ENCODE measurements around the gene COPS6.

The COPS6 gene

GRCh38 chr7:100106633-100107032 lies 17.9 kb downstream of the COPS6 start:
- TF ChIP-seq USF1 (IDR thresholded peaks at IDR 0.05) = no peak
- no peak for TF ChIP-seq ZBTB7A (IDR thresholded peaks at IDR 0.05; ENCODE audit: low read depth)
- TF ChIP-seq NFIC (IDR thresholded peaks at IDR 0.05) = no peak
- no peak for TF ChIP-seq CREB1 (IDR thresholded peaks at IDR 0.05; ENCODE audit: low read depth)
- TF ChIP-seq, protein P1, sequence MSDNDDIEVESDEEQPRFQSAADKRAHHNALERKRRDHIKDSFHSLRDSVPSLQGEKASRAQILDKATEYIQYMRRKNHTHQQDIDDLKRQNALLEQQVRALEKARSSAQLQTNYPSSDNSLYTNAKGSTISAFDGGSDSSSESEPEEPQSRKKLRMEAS (IDR thresholded peaks at IDR 0.05) = no peak
- TF ChIP-seq RAD21 (IDR thresholded peaks at IDR 0.05; ENCODE audit: low read depth) = no peak
- no peak for TF ChIP-seq YY1 (IDR thresholded peaks at IDR 0.05; ENCODE audit: low read depth)
- TF ChIP-seq EGR1 (IDR thresholded peaks at IDR 0.05) = no peak
- no peak for TF ChIP-seq TEAD4 (IDR thresholded peaks at IDR 0.05)
- no peak for TF ChIP-seq TAF1 (IDR thresholded peaks at IDR 0.05; ENCODE audit: low read depth)
- no peak for TF ChIP-seq FOXM1 (IDR thresholded peaks at IDR 0.05; ENCODE audit: borderline replicate concordance, low read depth)
- no peak for TF ChIP-seq TCF12 (IDR thresholded peaks at IDR 0.05; ENCODE audit: low read depth)
- no peak for TF ChIP-seq EP300 (IDR thresholded peaks at IDR 0.05; ENCODE audit: borderline replicate concordance)
- no peak for TF ChIP-seq CEBPB (IDR thresholded peaks at IDR 0.05)
- TF ChIP-seq, protein P2, sequence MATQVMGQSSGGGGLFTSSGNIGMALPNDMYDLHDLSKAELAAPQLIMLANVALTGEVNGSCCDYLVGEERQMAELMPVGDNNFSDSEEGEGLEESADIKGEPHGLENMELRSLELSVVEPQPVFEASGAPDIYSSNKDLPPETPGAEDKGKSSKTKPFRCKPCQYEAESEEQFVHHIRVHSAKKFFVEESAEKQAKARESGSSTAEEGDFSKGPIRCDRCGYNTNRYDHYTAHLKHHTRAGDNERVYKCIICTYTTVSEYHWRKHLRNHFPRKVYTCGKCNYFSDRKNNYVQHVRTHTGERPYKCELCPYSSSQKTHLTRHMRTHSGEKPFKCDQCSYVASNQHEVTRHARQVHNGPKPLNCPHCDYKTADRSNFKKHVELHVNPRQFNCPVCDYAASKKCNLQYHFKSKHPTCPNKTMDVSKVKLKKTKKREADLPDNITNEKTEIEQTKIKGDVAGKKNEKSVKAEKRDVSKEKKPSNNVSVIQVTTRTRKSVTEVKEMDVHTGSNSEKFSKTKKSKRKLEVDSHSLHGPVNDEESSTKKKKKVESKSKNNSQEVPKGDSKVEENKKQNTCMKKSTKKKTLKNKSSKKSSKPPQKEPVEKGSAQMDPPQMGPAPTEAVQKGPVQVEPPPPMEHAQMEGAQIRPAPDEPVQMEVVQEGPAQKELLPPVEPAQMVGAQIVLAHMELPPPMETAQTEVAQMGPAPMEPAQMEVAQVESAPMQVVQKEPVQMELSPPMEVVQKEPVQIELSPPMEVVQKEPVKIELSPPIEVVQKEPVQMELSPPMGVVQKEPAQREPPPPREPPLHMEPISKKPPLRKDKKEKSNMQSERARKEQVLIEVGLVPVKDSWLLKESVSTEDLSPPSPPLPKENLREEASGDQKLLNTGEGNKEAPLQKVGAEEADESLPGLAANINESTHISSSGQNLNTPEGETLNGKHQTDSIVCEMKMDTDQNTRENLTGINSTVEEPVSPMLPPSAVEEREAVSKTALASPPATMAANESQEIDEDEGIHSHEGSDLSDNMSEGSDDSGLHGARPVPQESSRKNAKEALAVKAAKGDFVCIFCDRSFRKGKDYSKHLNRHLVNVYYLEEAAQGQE (IDR thresholded peaks at IDR 0.05; ENCODE audit: low read depth) = no peak

DNA sequence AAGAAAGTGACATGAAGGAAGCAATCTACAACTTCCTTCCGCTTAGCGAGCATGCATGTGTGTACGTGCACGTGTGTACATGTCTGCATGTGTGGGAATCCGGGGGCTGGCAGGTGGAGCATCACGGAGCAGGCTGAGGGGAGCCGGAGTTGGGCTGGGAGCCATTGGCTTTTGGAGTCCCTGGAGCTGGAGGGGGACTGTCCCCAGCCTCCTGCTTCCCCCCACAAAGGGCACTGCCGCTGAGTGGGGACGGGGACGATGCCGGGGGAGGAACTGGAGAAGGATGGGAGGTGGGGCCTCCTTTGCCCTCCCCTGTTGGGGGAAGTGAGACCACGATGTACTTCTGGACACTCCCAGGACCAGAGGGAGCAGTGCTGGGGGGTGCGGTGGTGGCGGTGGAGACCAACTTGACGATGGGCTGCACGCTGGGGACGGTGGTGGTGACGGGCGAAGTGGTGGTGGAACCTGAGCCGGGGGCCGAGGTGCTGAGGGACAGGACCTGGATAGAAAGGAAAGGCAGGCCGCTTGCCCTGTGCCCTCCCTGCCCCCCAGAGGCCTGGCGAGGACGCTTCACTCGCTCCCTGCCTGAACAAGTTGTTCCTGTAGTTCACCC lies 18.5 kb downstream of the COPS6 start:
- no peak for TF ChIP-seq TEAD4 (IDR thresholded peaks at IDR 0.05)
- TF ChIP-seq, protein P1 (IDR thresholded peaks at IDR 0.05) = no peak
- no peak for TF ChIP-seq NFIC (IDR thresholded peaks at IDR 0.05)
- TF ChIP-seq ZBTB7A (IDR thresholded peaks at IDR 0.05; ENCODE audit: low read depth) = no peak
- TF ChIP-seq USF1 (IDR thresholded peaks at IDR 0.05) = no peak
- no peak for TF ChIP-seq RAD21 (IDR thresholded peaks at IDR 0.05; ENCODE audit: low read depth)
- no peak for TF ChIP-seq EP300 (IDR thresholded peaks at IDR 0.05; ENCODE audit: borderline replicate concordance)
- no peak for TF ChIP-seq TCF12 (IDR thresholded peaks at IDR 0.05; ENCODE audit: low read depth)
- TF ChIP-seq FOXM1 (IDR thresholded peaks at IDR 0.05; ENCODE audit: borderline replicate concordance, low read depth) = no peak
- no peak for TF ChIP-seq CEBPB (IDR thresholded peaks at IDR 0.05)

DNA sequence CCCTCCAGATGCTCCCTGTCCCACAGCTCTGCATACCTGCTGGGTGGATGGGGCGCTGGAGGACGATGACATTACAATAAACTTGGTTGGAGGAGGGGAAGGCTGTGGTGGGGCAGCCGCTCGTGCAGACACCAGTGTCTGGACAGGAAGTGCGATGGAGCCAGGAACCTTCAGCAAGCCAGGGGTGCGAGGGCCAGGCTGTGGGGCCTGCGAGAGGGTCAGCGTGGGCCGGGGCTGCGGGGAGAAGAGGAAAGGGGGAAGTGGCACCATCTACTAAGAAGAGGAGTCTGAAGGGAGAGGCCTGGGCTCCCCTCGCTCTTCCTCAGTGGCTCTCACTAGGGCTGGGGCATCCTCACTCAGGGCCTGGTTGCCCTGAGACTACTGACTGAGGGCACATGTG lies 19.1 kb downstream of the COPS6 start:
- TF ChIP-seq TCF12 (IDR thresholded peaks at IDR 0.05; ENCODE audit: low read depth) = no peak
- no peak for TF ChIP-seq YY1 (IDR thresholded peaks at IDR 0.05; ENCODE audit: low read depth)
- TF ChIP-seq ZBTB7A (IDR thresholded peaks at IDR 0.05; ENCODE audit: low read depth) = no peak
- TF ChIP-seq EP300 (IDR thresholded peaks at IDR 0.05; ENCODE audit: borderline replicate concordance) = no peak
- no peak for TF ChIP-seq NFIC (IDR thresholded peaks at IDR 0.05)
- no peak for TF ChIP-seq RAD21 (IDR thresholded peaks at IDR 0.05; ENCODE audit: low read depth)
- TF ChIP-seq FOXM1 (IDR thresholded peaks at IDR 0.05; ENCODE audit: borderline replicate concordance, low read depth) = no peak
- TF ChIP-seq CEBPB (IDR thresholded peaks at IDR 0.05) = no peak
- no peak for TF ChIP-seq TEAD4 (IDR thresholded peaks at IDR 0.05)
- TF ChIP-seq, protein P1 (IDR thresholded peaks at IDR 0.05) = no peak
- TF ChIP-seq, protein P2 (IDR thresholded peaks at IDR 0.05; ENCODE audit: low read depth) = no peak
- no peak for TF ChIP-seq TAF1 (IDR thresholded peaks at IDR 0.05; ENCODE audit: low read depth)
- TF ChIP-seq CREB1 (IDR thresholded peaks at IDR 0.05; ENCODE audit: low read depth) = no peak
- TF ChIP-seq EGR1 (IDR thresholded peaks at IDR 0.05) = no peak
- TF ChIP-seq USF1 (IDR thresholded peaks at IDR 0.05) = no peak

DNA sequence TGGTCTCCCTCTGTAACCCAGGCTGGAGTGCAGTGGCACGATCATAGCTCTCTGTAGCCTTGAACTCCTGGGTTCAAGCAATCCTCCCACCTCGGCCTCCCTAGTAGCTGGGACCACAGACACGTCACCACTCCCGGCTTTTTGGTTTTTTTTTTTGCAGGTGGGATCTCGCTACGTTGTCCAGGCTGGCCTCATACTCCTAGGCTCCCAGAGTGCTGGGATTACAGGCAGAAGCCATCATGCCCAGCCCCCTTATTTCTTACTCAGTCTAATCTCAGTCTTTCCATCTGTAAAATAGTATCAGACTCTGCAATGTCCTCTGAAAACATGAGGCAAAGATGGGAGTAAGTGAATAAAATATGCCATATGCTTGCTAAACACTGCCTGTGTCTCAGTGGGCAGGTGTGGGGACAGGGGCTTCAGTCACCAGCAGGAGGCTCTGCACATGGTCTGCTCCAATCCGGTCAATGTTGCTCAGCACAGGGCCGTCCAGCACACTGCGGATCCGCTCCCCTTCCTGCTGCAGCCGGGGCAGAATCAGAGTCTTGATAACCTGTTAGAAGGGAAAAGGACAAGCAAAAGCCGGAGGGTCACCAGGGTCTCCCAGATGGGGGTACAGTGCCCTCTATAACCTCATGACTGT lies 20.9 kb downstream of the COPS6 start:
- TF ChIP-seq ZBTB7A (IDR thresholded peaks at IDR 0.05; ENCODE audit: low read depth) (no peak), CREB1 (IDR thresholded peaks at IDR 0.05; ENCODE audit: low read depth) (no peak), YY1 (IDR thresholded peaks at IDR 0.05; ENCODE audit: low read depth) (no peak), TAF1 (IDR thresholded peaks at IDR 0.05; ENCODE audit: low read depth) (no peak), TEAD4 (IDR thresholded peaks at IDR 0.05) (no peak), NFIC (IDR thresholded peaks at IDR 0.05) (no peak), CEBPB (IDR thresholded peaks at IDR 0.05) (no peak), RAD21 (IDR thresholded peaks at IDR 0.05; ENCODE audit: low read depth) (no peak)

Measured in Ishikawa (cell line).